SK-N-SH treated with all-trans-retinoic acid at 6 μM for 48 hours (cell line): ENCODE results near the gene ERVW-1.

Experiments
- ATAC-seq: fragments of 200-7000 bp; cut with Tn5 transposase; 3 replicates; pipeline ENCODE4 v1.9.1; 2020; ENCODE audit warnings: mild to moderate bottlenecking, moderate library complexity
- ARNTL ChIP-seq: fragments of 450-650 bp; formaldehyde crosslinking; IDR thresholded peaks from 2 replicates; pipeline ENCODE4 v1.5.0; 2020; ENCODE audit warnings: low read depth, mild to moderate bottlenecking, moderate library complexity, borderline replicate concordance
- BACH2 ChIP-seq: fragments of 250-450 bp; sonication (Bioruptor Pico); IDR thresholded peaks from 2 replicates; pipeline ENCODE4 v1.9.0; 2021; ENCODE audit warnings: mild to moderate bottlenecking, borderline replicate concordance
- CREB5 ChIP-seq: fragments of 250-450 bp; sonication (Bioruptor Pico); IDR thresholded peaks from 2 replicates; pipeline ENCODE4 v1.5.1; 2020; ENCODE audit warnings: low read depth, mild to moderate bottlenecking, moderate library complexity
- CSDC2 ChIP-seq: fragments of 250-450 bp; sonication (Bioruptor Pico); IDR thresholded peaks from 2 replicates; pipeline ENCODE4 v1.5.0; 2020; ENCODE audit warnings: mild to moderate bottlenecking, moderate library complexity
- CSRNP3 ChIP-seq: fragments of 250-450 bp; sonication (Bioruptor Pico); IDR thresholded peaks from 2 replicates; pipeline ENCODE4 v1.5.1; 2021; ENCODE audit warnings: mild to moderate bottlenecking, moderate library complexity
- ESRRG ChIP-seq: fragments of 250-450 bp; sonication (Bioruptor Pico); IDR thresholded peaks from 2 replicates; pipeline ENCODE4 v1.6.1; 2021; ENCODE audit warnings: mild to moderate bottlenecking
- GLIS3 ChIP-seq: fragments of 250-450 bp; sonication (Bioruptor Pico); IDR thresholded peaks from 2 replicates; pipeline ENCODE4 v1.5.0; 2020; ENCODE audit warnings: mild to moderate bottlenecking, moderate library complexity
- ISL1 ChIP-seq: fragments of 250-450 bp; sonication (Bioruptor Pico); IDR thresholded peaks from 2 replicates; pipeline ENCODE4 v2.1.2; 2022; ENCODE audit warnings: mild to moderate bottlenecking, moderate library complexity
- OSR1 ChIP-seq: fragments of 250-450 bp; sonication (Bioruptor Pico); IDR thresholded peaks from 2 replicates; pipeline ENCODE4 v1.8.0; 2022; ENCODE audit warnings: moderate library complexity, mild to moderate bottlenecking, inconsistent platforms
- PATZ1 ChIP-seq: fragments of 250-450 bp; sonication (Bioruptor Pico); IDR thresholded peaks from 2 replicates; pipeline ENCODE4 v1.8.0; 2020; ENCODE audit warnings: mild to moderate bottlenecking, moderate library complexity, borderline replicate concordance
- POU6F1 ChIP-seq: fragments of 250-450 bp; sonication (Bioruptor Pico); IDR thresholded peaks from 2 replicates; pipeline ENCODE4 v1.8.0; 2021; ENCODE audit warnings: low read depth, mild to moderate bottlenecking, moderate library complexity, borderline replicate concordance
- PPARA ChIP-seq: fragments of 250-450 bp; sonication (Bioruptor Pico); IDR thresholded peaks from 2 replicates; pipeline ENCODE4 v1.5.0; 2020; ENCODE audit warnings: mild to moderate bottlenecking, borderline replicate concordance
- RARB ChIP-seq: fragments of 250-450 bp; sonication (Bioruptor Pico); IDR thresholded peaks from 2 replicates; pipeline ENCODE4 v1.8.0; 2021; ENCODE audit warnings: mild to moderate bottlenecking, moderate library complexity
- SNAI2 ChIP-seq: fragments of 250-450 bp; sonication (Bioruptor Pico); IDR thresholded peaks from 2 replicates; pipeline ENCODE4 v1.5.0; 2020; ENCODE audit warnings: mild to moderate bottlenecking, moderate library complexity
- TCF4 ChIP-seq: fragments of 250-450 bp; sonication (Bioruptor Pico); IDR thresholded peaks from 2 replicates; pipeline ENCODE4 v1.8.0; 2021; ENCODE audit warnings: mild to moderate bottlenecking, moderate library complexity, borderline replicate concordance
- TOX ChIP-seq: fragments of 250-450 bp; sonication (Bioruptor Pico); IDR thresholded peaks from 2 replicates; pipeline ENCODE4 v1.8.0; 2021; ENCODE audit warnings: mild to moderate bottlenecking, moderate library complexity, borderline replicate concordance
- TSHZ2 ChIP-seq: fragments of 250-450 bp; sonication (Bioruptor Pico); IDR thresholded peaks from 2 replicates; pipeline ENCODE4 v1.5.0; 2020; ENCODE audit warnings: mild to moderate bottlenecking, moderate library complexity
- ZC3H10 ChIP-seq: fragments of 250-450 bp; sonication (Bioruptor Pico); IDR thresholded peaks from 2 replicates; pipeline ENCODE4 v1.5.1; 2021; ENCODE audit warnings: mild to moderate bottlenecking, moderate library complexity
- ZFP3 ChIP-seq: fragments of 250-450 bp; sonication (Bioruptor Pico); IDR thresholded peaks from 2 replicates; pipeline ENCODE4 v1.5.0; 2020; ENCODE audit warnings: mild to moderate bottlenecking, moderate library complexity
- ZFP30 ChIP-seq: fragments of 450-650 bp; formaldehyde crosslinking; IDR thresholded peaks from 2 replicates; pipeline ENCODE4 v1.5.0; 2022; ENCODE audit warnings: mild to moderate bottlenecking, moderate library complexity
- ZNF565 ChIP-seq: fragments of 450-650 bp; formaldehyde crosslinking; conservative IDR thresholded peaks from 2 replicates; pipeline ENCODE4 v1.5.0; 2020; ENCODE audit warnings: low read depth, mild to moderate bottlenecking, moderate library complexity
- ZNF70 ChIP-seq: fragments of 450-650 bp; formaldehyde crosslinking; IDR thresholded peaks from 2 replicates; pipeline ENCODE4 v1.5.0; 2020; ENCODE audit warnings: mild to moderate bottlenecking, moderate library complexity

ERVW-1 gene

GRCh38 chr7:92427193-92427592 is 50.6 kb downstream of the ERVW-1 start:
- ATAC-seq, result no peak

GRCh38 chr7:92425311-92425947 is 52.3 kb downstream of the ERVW-1 start:
- TF ChIP-seq PATZ1 (CRISPR knock-in tag) (no peak), OSR1 (CRISPR knock-in tag) (no peak), ZNF565 (CRISPR knock-in tag) (no peak), SNAI2 (CRISPR knock-in tag) (no peak), ESRRG (no peak), ZNF70 (CRISPR knock-in tag) (no peak), ARNTL (no peak), CSDC2 (no peak), ZC3H10 (no peak), BACH2 (CRISPR knock-in tag) (no peak)

More at GRCh38 chr7:92427193-92427592, 50.6 kb downstream of the ERVW-1 start:
- TF ChIP-seq ISL1 (CRISPR knock-in tag) (no peak), GLIS3 (no peak), ZFP30 (CRISPR knock-in tag) (no peak), SNAI2 (CRISPR knock-in tag) (no peak), CSDC2 (no peak), ZFP3 (CRISPR knock-in tag) (no peak), TOX (CRISPR knock-in tag) (no peak), ARNTL (no peak), ZC3H10 (no peak), TCF4 (CRISPR knock-in tag) (no peak), OSR1 (CRISPR knock-in tag) (no peak), ZNF565 (CRISPR knock-in tag) (no peak), RARB (CRISPR knock-in tag) (no peak), ESRRG (no peak), ZNF70 (CRISPR knock-in tag) (no peak), CREB5 (CRISPR knock-in tag) (no peak), TSHZ2 (CRISPR knock-in tag) (no peak)

GRCh38 chr7:92423710-92424131 is 54.0 kb downstream of the ERVW-1 start:
- no peak for ATAC-seq
- TF ChIP-seq ESRRG, result no peak
- TF ChIP-seq CREB5 (CRISPR knock-in tag), result no peak
- TF ChIP-seq SNAI2 (CRISPR knock-in tag), result no peak
- no peak for TF ChIP-seq ARNTL
- TF ChIP-seq PPARA (CRISPR knock-in tag), result no peak
- TF ChIP-seq PATZ1 (CRISPR knock-in tag), result no peak
- TF ChIP-seq ZNF565 (CRISPR knock-in tag), result no peak
- TF ChIP-seq TCF4 (CRISPR knock-in tag), result no peak
- no peak for TF ChIP-seq ZFP30 (CRISPR knock-in tag)
- TF ChIP-seq ZC3H10, result no peak
- TF ChIP-seq POU6F1, result no peak
- no peak for TF ChIP-seq CSRNP3
- TF ChIP-seq TOX (CRISPR knock-in tag), result no peak
- no peak for TF ChIP-seq OSR1 (CRISPR knock-in tag)
- TF ChIP-seq RARB (CRISPR knock-in tag), result no peak
- no peak for TF ChIP-seq BACH2 (CRISPR knock-in tag)

More at GRCh38 chr7:92425311-92425947, 52.3 kb downstream of the ERVW-1 start:
- ATAC-seq, result no peak
